Esophagus muscularis mucosa (tissue), 4 donors: ENCODE measurements around the gene RAB33A. TPM values are rescaled to one million over a fixed set of nuclear protein-coding genes. Genes with fewer than 3 reads are reported as not detected.
A peak's percentile ranks its signal among the peaks of the same experiment; 100 is the strongest.

Experiments
- DNase-seq: peaks from one replicate; pipeline ENCODE4 v3.0.0-alpha.2; 2017; ENCODE audit errors: extremely low spot score
- H3K27ac ChIP-seq, 4 donors: fragments of 200-600 bp; sonication (generic); replicated peaks in 1 of 4; 1 replicate in 3 of 4; 2 replicates in 1 of 4; pipeline ENCODE4 v1.5.1; 2016 to 2019; ENCODE audit warnings: mild to moderate bottlenecking in 1 of 4
- H3K27me3 ChIP-seq, 4 donors: fragments of 200-600 bp; sonication (generic); one replicate each; pipeline versions ENCODE4 v1.5.1 to v1.6.0; 2016 to 2019
- H3K36me3 ChIP-seq, 4 donors: fragments of 200-600 bp; sonication (generic); one replicate each; pipeline ENCODE4 v1.5.1; 2016 to 2019
- H3K4me1 ChIP-seq, 4 donors: fragments of 200-600 bp; sonication (generic); one replicate each; pipeline ENCODE4 v1.5.1; 2016 to 2019
- H3K4me3 ChIP-seq, 4 donors: fragments of 200-600 bp; sonication (generic); 1 replicate in 2 of 4; 2 replicates in 2 of 4; pipeline ENCODE4 v1.5.1; 2016 to 2019; ENCODE audit warnings: mild to moderate bottlenecking in 4 of 4, moderate library complexity in 1 of 4
- H3K9me3 ChIP-seq, 4 donors: fragments of 200-600 bp; sonication (generic); 1 replicate in 3 of 4; 2 replicates in 1 of 4; pipeline ENCODE4 v1.5.1; 2016 to 2019
- EP300 ChIP-seq: sonication (generic); formaldehyde crosslinking; IDR thresholded peaks from one replicate; pipeline ENCODE4 v1.6.1; 2017; ENCODE audit warnings: antibody characterized with exemption
- POLR2A ChIP-seq: fragments of 450-650 bp; IDR thresholded peaks from one replicate; pipeline ENCODE4 v1.6.1; 2017; ENCODE audit warnings: antibody characterized with exemption, moderate library complexity, mild to moderate bottlenecking, low read depth
- POLR2AphosphoS5 ChIP-seq, 2 donors: sonication (generic); formaldehyde crosslinking; IDR thresholded peaks; one replicate each; pipeline ENCODE4 v1.6.1; 2017; ENCODE audit warnings: antibody characterized with exemption in 2 of 2
- WGBS: methylation state at CpG from one replicate; pipeline ENCODE4 v1.1.5; 2018; 5-methylcytosine and 5-hydroxymethylcytosine counted together
- intact Hi-C: fragments of 100-400 bp; cut with DNase I; formaldehyde crosslinking; loops from one replicate; pipeline ENCODE4 v1.15.1; 2023
- total RNA-seq, 4 donors: library from RNA; depleted of rRNA; stranded (reverse); fragments of >200 nt; gene quantifications; one replicate each; pipeline versions ENCODE4 v1.1.0 to v1.2.1, GENCODE V29; 2016
- TF ChIP-seq, protein P1 (sequence below), 3 experiments: fragments of 200-600 bp in 2 of 3; fragments of 450-650 bp in 1 of 3; sonication (generic) in 2 of 3; IDR thresholded peaks; one replicate each; pipeline ENCODE4 v1.5.1; 2017 to 2019; ENCODE audit warnings: antibody characterized with exemption in 3 of 3, mild to moderate bottlenecking in 2 of 3, moderate library complexity in 1 of 3

The RAB33A gene
- total RNA-seq, 4 donors from 2014 or later: 0.23 to 1.3 (median 0.91) TPM; not detected in 1

DNA sequence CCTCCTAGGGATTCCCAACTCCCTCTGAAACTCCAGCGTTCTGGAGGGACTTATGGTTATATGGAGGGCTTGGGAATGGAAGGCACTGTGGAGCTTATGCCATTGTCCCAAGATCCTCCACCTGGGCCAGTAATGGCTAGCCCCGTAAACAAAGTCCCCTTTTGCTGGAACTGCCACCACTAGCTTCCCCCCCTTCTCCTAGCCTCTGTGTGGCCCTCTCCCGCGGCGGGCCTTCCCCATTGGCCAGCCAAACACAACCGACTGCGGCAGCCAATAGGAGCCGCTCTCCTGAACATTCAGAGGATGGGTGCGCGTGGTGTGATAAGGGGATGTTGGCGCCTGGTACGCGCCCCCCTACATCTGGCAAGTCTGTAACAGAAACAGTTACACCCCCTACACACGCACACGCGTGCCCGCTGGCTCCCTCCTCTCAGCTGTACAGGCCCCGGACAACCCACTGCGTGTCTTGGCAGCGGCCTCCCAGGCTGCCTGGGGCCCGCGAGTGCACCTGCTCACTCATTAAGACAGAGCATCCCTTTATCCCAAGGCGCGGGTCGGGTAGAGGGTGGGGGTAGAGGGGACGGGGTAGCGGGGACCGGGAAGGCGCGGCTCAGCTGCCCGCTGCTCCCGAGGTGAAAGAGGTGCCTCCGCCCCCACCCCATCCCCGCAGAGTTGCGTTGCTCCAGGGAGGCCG lies 863 bp upstream of the RAB33A start:
- H3K4me3 ChIP-seq: peak overlapping the region; percentile 50 to 62 (median 53)
- WGBS: 55% methylated on average over 18 of the region's 36 CpGs
- peaks cover 0 to 7% (median 0%) of the 10 kb centered on the region in 4 donors for H3K27me3 ChIP-seq
- no peak for DNase-seq
- H3K9me3 ChIP-seq: no peaks in the 10 kb centered on the region
- intact Hi-C loops: loop anchor here (5.0 kb wide), 1 partner anchor 49 kb away; no protein-coding TSS in a partner anchor
- no peak overlapping the region for H3K27ac ChIP-seq
- no peaks in the 10 kb centered on the region for H3K36me3 ChIP-seq
- TF ChIP-seq POLR2A (no peak), EP300 (no peak), POLR2AphosphoS5 (IDR thresholded peaks at IDR 0.05) (no peak)
- TF ChIP-seq, protein P1, sequence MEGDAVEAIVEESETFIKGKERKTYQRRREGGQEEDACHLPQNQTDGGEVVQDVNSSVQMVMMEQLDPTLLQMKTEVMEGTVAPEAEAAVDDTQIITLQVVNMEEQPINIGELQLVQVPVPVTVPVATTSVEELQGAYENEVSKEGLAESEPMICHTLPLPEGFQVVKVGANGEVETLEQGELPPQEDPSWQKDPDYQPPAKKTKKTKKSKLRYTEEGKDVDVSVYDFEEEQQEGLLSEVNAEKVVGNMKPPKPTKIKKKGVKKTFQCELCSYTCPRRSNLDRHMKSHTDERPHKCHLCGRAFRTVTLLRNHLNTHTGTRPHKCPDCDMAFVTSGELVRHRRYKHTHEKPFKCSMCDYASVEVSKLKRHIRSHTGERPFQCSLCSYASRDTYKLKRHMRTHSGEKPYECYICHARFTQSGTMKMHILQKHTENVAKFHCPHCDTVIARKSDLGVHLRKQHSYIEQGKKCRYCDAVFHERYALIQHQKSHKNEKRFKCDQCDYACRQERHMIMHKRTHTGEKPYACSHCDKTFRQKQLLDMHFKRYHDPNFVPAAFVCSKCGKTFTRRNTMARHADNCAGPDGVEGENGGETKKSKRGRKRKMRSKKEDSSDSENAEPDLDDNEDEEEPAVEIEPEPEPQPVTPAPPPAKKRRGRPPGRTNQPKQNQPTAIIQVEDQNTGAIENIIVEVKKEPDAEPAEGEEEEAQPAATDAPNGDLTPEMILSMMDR (IDR thresholded peaks at IDR 0.05): no peak
- H3K4me1 ChIP-seq: peaks cover 4 to 39% (median 35%) of the 10 kb centered on the region in 4 donors

DNA sequence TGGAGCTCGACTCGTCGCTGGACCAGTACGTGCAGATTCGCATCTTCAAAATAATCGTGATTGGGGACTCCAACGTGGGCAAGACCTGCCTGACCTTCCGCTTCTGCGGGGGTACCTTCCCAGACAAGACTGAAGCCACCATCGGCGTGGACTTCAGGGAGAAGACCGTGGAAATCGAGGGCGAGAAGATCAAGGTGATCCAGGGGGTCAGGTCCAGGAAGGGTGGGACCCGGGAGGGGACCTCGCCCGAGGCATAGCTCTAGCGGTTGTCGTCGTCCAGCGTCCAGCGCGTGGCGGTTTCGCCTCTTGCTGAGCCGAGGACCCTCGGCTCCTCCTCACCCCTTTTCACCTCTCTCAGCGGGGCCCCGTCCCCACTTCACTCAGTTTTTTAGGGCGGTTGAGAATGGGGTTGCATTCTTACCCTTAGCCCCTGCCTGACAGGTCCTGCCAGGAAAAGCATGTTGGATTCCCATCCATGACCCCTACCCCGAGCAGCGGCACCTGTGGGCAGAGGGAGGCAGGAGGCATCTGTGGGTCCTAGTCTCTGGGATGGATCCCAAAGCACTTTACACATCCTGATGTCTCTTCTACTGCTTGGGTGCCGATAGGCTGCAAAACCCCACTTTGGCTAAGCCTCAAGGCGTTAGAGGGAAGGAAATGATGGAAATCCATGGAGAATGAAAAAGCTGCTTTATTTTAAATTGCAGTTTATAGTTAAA lies 524 bp downstream of the RAB33A start:
- DNase-seq: no peak
- Histone ChIP-seq H3K9me3 (no peaks in the 10 kb centered on the region), H3K27ac (peak overlapping the region in 2 of 4 donors; percentile 49 to 58), H3K4me1 (peaks cover 0 to 32% (median 31%) of the 10 kb centered on the region in 4 donors), H3K4me3 (peak overlapping the region; percentile 50 to 62 (median 53)), H3K27me3 (peaks cover 0 to 7% (median 0%) of the 10 kb centered on the region in 4 donors), H3K36me3 (no peaks in the 10 kb centered on the region)
- intact Hi-C loops: loop anchor here (5.0 kb wide), 1 partner anchor 50 kb away; no protein-coding TSS in a partner anchor
- 36% methylated on average over 29 of the region's 34 CpGs for WGBS
- no peak for TF ChIP-seq POLR2AphosphoS5 (IDR thresholded peaks at IDR 0.05)
- no peak for TF ChIP-seq POLR2A
- TF ChIP-seq, protein P1 (IDR thresholded peaks at IDR 0.05): no peak
- TF ChIP-seq EP300: no peak

DNA sequence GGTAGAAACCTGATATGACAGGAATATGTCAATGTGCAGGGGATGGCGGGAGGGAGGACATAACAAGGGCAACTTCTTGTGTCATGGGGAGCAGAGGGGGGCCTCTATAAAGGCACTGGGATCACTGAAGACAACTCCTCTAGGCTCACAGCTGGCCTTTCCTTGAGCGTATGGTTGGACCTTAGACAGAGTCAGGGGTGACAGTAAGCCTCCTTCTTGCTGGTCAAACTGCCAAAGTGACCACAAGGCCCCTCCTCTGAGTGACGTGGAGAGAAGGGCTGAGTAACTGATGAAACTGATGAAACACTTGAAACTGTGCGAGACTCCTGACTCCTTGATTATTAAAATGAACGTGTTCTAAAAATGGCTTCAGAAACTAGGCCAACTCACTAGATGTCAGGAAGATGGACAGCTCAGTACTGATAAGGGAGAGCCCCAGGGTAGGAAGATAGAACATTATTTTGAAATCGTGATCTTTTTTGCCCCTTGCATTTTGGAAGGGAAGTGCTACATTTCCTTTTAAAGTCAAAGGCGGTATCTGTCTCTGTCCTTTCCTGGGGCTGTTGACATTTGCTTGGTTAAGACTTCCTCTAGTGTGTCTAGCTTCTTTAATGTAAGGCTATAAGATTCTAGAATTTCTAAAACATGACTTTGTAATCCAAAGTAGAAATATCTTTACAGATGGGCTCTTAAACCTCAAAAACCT lies 1.6 kb downstream of the RAB33A start:
- no peak for DNase-seq
- WGBS: 40% methylated on average over 7 of the region's 7 CpGs
- TF ChIP-seq, protein P1 (IDR thresholded peaks at IDR 0.05): no peak
- TF ChIP-seq POLR2AphosphoS5 (IDR thresholded peaks at IDR 0.05): peak in 1 of 2 donors; percentile 40
- Histone ChIP-seq H3K9me3 (no peaks in the 10 kb centered on the region), H3K27me3 (peaks cover 0 to 7% (median 0%) of the 10 kb centered on the region in 4 donors), H3K27ac (peak overlapping the region; percentile 49 to 58 (median 52)), H3K4me3 (no peak overlapping the region), H3K36me3 (no peaks in the 10 kb centered on the region), H3K4me1 (peaks cover 0 to 32% (median 31%) of the 10 kb centered on the region in 4 donors)
- intact Hi-C loops: loop anchor here (5.0 kb wide), 1 partner anchor 51 kb away; no protein-coding TSS in a partner anchor

DNA sequence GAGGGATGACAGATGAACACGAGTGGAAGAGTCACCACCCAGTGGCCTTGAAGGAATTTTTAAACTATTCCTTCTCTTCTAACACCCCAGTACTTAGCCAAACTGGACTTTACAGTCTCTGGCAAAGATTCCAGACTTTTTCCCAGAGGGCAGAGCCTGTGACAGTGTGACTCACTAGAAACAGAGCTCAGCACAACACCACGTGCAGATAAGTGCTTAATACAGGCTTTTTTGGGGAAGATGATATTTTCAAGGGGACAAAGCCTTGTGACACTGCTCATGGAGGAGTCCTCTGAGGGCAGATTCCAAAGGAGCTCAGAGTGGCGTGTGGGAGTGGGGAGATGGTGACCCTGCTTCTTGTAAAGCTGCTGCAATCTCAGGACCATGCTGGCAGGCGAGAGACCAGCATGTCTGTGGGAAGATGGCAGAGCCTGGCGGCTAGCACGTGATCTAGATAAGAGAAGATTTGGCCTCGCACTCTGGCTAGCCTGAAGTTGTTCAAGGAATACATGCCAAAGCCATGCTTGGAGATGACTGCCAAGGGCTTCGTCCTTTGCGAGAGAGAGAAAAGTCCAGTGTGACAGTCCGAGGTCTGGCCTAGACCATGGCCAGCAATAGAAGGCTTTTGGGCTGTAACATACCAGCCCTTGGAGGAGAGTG lies 2.4 kb downstream of the RAB33A start:
- H3K27ac ChIP-seq: peak overlapping the region; percentile 49 to 58 (median 52)
- intact Hi-C loops: loop anchor here (5.0 kb wide), 1 partner anchor 52 kb away; no protein-coding TSS in a partner anchor
- TF ChIP-seq EP300 (no peak), POLR2A (no peak), POLR2AphosphoS5 (IDR thresholded peaks at IDR 0.05) (no peak)
- TF ChIP-seq, protein P1 (IDR thresholded peaks at IDR 0.05): no peak
- no peak overlapping the region for H3K4me3 ChIP-seq
- no peaks in the 10 kb centered on the region for H3K9me3 ChIP-seq
- peaks cover 0 to 7% (median 0%) of the 10 kb centered on the region in 4 donors for H3K27me3 ChIP-seq
- DNase-seq: no peak
- no peaks in the 10 kb centered on the region for H3K36me3 ChIP-seq
- peaks cover 0 to 32% (median 31%) of the 10 kb centered on the region in 4 donors for H3K4me1 ChIP-seq
- WGBS: 56% methylated on average over 10 of the region's 10 CpGs
